ENCODE data around the gene PTK7.
"Not testable (repeated sequence)": the region's sequence is repeated elsewhere in the genome, so short reads cannot be mapped to it uniquely, and the experiment has no call there.

PTK7 gene

GRCh38 chr6:43075670-43076463, at the start of gene PTK7:
Gene PTK7 (plus strand): TSS chr6:43076314. CDS start chr6:43076489, 175 bp downstream.
- DNase-seq (ENCODE audit: low read depth in 3 of 3) = peak in 1 of 3 experiments; percentile 45

GRCh38 chr6:43026365-43026764, 49.7 kb upstream of the PTK7 start:
- no peak for DNase-seq (ENCODE audit: low read depth in 3 of 3)

- no peak for DNase-seq (ENCODE audit: low read depth in 3 of 3)
These were observed 47.0 kb upstream of the PTK7 start for GRCh38 chr6:43029120-43029519.

GRCh38 chr6:43032326-43032725, 43.8 kb upstream of the PTK7 start:
- DNase-seq (ENCODE audit: low read depth in 3 of 3) = no peak

GRCh38 chr6:43033496-43034189, 42.5 kb upstream of the PTK7 start:
- no peak for DNase-seq (ENCODE audit: low read depth in 3 of 3)

- no peak for DNase-seq (ENCODE audit: low read depth in 3 of 3)
These were observed 42.0 kb upstream of the PTK7 start for GRCh38 chr6:43034190-43034525.

GRCh38 chr6:43035495-43036194, 40.5 kb upstream of the PTK7 start:
- DNase-seq (ENCODE audit: low read depth in 3 of 3) = no peak

GRCh38 chr6:43036712-43037111, 39.4 kb upstream of the PTK7 start:
- no peak for DNase-seq (ENCODE audit: low read depth in 3 of 3)

- no peak for DNase-seq (ENCODE audit: low read depth in 3 of 3)
These were observed 38.9 kb upstream of the PTK7 start for GRCh38 chr6:43037197-43037596.

- DNase-seq (ENCODE audit: low read depth in 3 of 3) = no peak
These were observed 38.4 kb upstream of the PTK7 start for GRCh38 chr6:43037706-43038105.

GRCh38 chr6:43038727-43039126, 37.4 kb upstream of the PTK7 start:
- no peak for DNase-seq (ENCODE audit: low read depth in 3 of 3)

GRCh38 chr6:43040542-43041257, 35.4 kb upstream of the PTK7 start:
- DNase-seq (ENCODE audit: low read depth in 3 of 3) = no peak

GRCh38 chr6:43041475-43041874, 34.6 kb upstream of the PTK7 start:
- DNase-seq (ENCODE audit: low read depth in 3 of 3) = not testable (repeated sequence)

- no peak for DNase-seq (ENCODE audit: low read depth in 3 of 3)
These were observed 32.8 kb upstream of the PTK7 start for GRCh38 chr6:43043310-43043709.

GRCh38 chr6:43045371-43045930, 30.7 kb upstream of the PTK7 start:
- no peak for DNase-seq (ENCODE audit: low read depth in 3 of 3)

GRCh38 chr6:43047998-43048397, 28.1 kb upstream of the PTK7 start:
- no peak for DNase-seq (ENCODE audit: low read depth in 3 of 3)

GRCh38 chr6:43050981-43051380, 25.1 kb upstream of the PTK7 start:
- DNase-seq (ENCODE audit: low read depth in 3 of 3) = no peak

- no peak for DNase-seq (ENCODE audit: low read depth in 3 of 3)
These were observed 23.8 kb upstream of the PTK7 start for GRCh38 chr6:43052225-43052841.

- DNase-seq (ENCODE audit: low read depth in 3 of 3) = peak in 2 of 3 experiments; percentile 6 to 25
These were observed 23.1 kb upstream of the PTK7 start for GRCh38 chr6:43052842-43053544.

- peak; percentile 83 to 92 (median 89) for DNase-seq (ENCODE audit: low read depth in 3 of 3)
These were observed 22.4 kb upstream of the PTK7 start, which contains the start of gene CUL7 for GRCh38 chr6:43053545-43054205. Gene CUL7 (minus strand): TSS chr6:43053851. CDS start chr6:43052788, 1,063 bp downstream.
